Stimulated activated CD8-positive, alpha-beta memory T cell treated with anti-CD3 and anti-CD28 coated beads, Interleukin-4, amount 100 ng/mL, for 48 hours (primary cell): ENCODE measurements around the gene TSC22D1.
"Not testable (repeated sequence)": the region's sequence is repeated elsewhere in the genome, so short reads cannot be mapped to it uniquely, and the experiment has no call there.

Source experiments
- DNase-seq: peaks from one replicate; pipeline ENCODE4 v3.0.0-alpha.2; 2020

The TSC22D1 gene

GRCh38 chr13:44566601-44567000 lies 9.5 kb downstream of the TSC22D1 start:
- DNase-seq: no peak

- no peak for DNase-seq
These were observed 10.2 kb downstream of the TSC22D1 start for GRCh38 chr13:44565881-44566280.

- no peak for DNase-seq
These were observed 11.2 kb downstream of the TSC22D1 start for GRCh38 chr13:44564936-44565335.

- DNase-seq: not testable (repeated sequence)
These were observed 13.3 kb downstream of the TSC22D1 start for GRCh38 chr13:44562853-44563252.

- DNase-seq: no peak
These were observed 14.8 kb downstream of the TSC22D1 start for GRCh38 chr13:44561351-44561750.

- DNase-seq: no peak
These were observed 18.1 kb downstream of the TSC22D1 start for GRCh38 chr13:44557986-44558385.

GRCh38 chr13:44555207-44555606 lies 20.9 kb downstream of the TSC22D1 start:
- DNase-seq: no peak

GRCh38 chr13:44549476-44549875 lies 26.7 kb downstream of the TSC22D1 start:
- DNase-seq: no peak

GRCh38 chr13:44546164-44546563 lies 30.0 kb downstream of the TSC22D1 start:
- DNase-seq: no peak

- DNase-seq: no peak
These were observed 32.8 kb downstream of the TSC22D1 start for GRCh38 chr13:44543369-44543768.

GRCh38 chr13:44542361-44542760 lies 33.8 kb downstream of the TSC22D1 start:
- no peak for DNase-seq

- DNase-seq: no peak
These were observed 34.5 kb downstream of the TSC22D1 start for GRCh38 chr13:44541601-44542000.

- DNase-seq: no peak
These were observed 35.2 kb downstream of the TSC22D1 start for GRCh38 chr13:44540761-44541434.

GRCh38 chr13:44537248-44537647 lies 38.9 kb downstream of the TSC22D1 start:
- DNase-seq: no peak

- no peak for DNase-seq
These were observed 52.7 kb downstream of the TSC22D1 start for GRCh38 chr13:44523146-44524015.

- DNase-seq: no peak
These were observed 56.5 kb downstream of the TSC22D1 start for GRCh38 chr13:44519642-44520041.

- no peak for DNase-seq
These were observed 59.4 kb downstream of the TSC22D1 start for GRCh38 chr13:44516771-44517170.

GRCh38 chr13:44514278-44514677 lies 61.9 kb downstream of the TSC22D1 start:
- no peak for DNase-seq

- not testable (repeated sequence) for DNase-seq
These were observed 66.3 kb downstream of the TSC22D1 start for GRCh38 chr13:44509853-44510252.

GRCh38 chr13:44508562-44509077 lies 67.5 kb downstream of the TSC22D1 start:
- no peak for DNase-seq

- no peak for DNase-seq
These were observed 68.5 kb downstream of the TSC22D1 start for GRCh38 chr13:44507639-44508038.

GRCh38 chr13:44506719-44507118 lies 69.4 kb downstream of the TSC22D1 start:
- DNase-seq: no peak

GRCh38 chr13:44506251-44506650 lies 69.9 kb downstream of the TSC22D1 start:
- no peak for DNase-seq

GRCh38 chr13:44504116-44504515 lies 72.0 kb downstream of the TSC22D1 start:
- DNase-seq: no peak
